WI38 (cell line): ENCODE results near the gene CORT.

ENCODE experiments used
- H3K4me3 ChIP-seq: 2 replicates; pipeline ENCODE4 v1.5.1; 2011; ENCODE audit warnings: low read depth, mild to moderate bottlenecking, control low read depth, low read length
- TF ChIP-seq, protein P1 (sequence below): IDR thresholded peaks from 2 replicates; pipeline ENCODE4 v1.5.1; 2012; ENCODE audit warnings: low read depth, mild to moderate bottlenecking, control low read depth, low read length

Gene CORT

DNA sequence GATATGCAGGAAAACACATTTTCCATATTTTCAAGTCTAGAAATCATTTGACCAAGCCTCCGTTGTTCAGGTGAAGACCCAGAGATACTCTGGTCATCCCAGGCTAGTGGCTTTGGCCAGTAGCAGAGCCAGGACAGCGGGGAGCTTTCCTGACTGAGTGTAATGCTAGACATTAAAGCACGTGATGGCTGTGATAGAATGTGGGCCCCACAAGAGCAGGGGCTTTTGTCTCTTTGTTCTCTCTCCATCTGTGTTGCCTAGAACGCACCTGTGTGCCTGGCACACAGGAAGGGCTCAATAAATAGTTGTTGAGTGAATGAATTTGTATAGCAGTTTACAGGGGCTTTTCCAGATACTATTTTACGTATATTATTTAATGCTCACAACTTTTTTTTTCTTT lies 9.0 kb upstream of the CORT start:
- no peak overlapping the region for H3K4me3 ChIP-seq

DNA sequence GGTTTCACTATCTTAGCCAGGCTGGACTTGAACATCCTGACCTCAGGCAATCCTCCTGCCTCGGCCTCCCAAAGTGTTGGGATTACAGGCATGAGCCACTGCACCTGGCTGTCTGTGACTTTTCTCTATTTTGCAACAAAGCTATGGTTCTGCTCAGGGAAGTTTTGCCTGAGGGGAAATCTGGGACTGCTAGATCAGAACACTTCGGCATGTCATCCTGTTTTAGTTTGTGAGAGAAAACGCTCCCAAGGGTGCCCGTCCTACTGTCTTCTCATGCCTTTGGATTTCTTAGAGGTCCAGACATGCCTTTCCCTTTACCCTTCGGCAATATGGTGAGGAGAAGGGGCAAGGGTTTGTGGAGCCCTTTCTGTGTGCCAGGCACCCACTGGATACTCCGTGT lies 5.6 kb upstream of the CORT start:
- TF ChIP-seq, protein P1, sequence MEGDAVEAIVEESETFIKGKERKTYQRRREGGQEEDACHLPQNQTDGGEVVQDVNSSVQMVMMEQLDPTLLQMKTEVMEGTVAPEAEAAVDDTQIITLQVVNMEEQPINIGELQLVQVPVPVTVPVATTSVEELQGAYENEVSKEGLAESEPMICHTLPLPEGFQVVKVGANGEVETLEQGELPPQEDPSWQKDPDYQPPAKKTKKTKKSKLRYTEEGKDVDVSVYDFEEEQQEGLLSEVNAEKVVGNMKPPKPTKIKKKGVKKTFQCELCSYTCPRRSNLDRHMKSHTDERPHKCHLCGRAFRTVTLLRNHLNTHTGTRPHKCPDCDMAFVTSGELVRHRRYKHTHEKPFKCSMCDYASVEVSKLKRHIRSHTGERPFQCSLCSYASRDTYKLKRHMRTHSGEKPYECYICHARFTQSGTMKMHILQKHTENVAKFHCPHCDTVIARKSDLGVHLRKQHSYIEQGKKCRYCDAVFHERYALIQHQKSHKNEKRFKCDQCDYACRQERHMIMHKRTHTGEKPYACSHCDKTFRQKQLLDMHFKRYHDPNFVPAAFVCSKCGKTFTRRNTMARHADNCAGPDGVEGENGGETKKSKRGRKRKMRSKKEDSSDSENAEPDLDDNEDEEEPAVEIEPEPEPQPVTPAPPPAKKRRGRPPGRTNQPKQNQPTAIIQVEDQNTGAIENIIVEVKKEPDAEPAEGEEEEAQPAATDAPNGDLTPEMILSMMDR, result no peak
- H3K4me3 ChIP-seq, result no peak overlapping the region

More for the DNA sequence above, 9.0 kb upstream of the CORT start:
- TF ChIP-seq, protein P1, result no peak

DNA sequence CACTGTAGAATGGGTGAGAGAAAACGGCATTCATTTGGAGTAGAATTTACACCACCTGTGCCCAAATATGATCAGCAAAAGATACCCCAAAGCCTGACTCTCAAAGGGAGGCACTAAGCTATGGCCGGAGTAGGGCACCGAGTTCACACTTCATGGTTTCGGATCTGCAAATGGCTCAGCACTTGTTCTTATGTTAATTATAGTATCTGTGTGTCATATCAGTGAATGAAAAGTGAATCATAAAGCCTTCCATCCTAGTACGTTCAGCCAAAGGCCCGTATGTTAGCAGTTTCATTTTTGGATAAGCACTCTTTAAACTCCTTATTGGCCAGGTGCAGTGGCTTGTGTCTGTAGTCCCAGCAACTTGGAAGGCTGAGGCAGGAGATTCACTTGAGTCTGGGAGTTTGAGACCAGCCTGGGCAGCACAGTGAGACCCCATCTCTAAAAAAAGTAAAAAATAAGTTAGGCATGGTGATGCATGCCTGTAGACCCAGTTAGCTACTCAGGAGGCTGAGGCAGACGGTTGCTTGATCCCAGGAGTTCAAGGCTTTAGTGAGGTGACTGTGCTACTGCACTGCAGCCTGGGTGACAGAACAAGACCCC lies 4.9 kb upstream of the CORT start:
- TF ChIP-seq, protein P1, result no peak
- no peak overlapping the region for H3K4me3 ChIP-seq

DNA sequence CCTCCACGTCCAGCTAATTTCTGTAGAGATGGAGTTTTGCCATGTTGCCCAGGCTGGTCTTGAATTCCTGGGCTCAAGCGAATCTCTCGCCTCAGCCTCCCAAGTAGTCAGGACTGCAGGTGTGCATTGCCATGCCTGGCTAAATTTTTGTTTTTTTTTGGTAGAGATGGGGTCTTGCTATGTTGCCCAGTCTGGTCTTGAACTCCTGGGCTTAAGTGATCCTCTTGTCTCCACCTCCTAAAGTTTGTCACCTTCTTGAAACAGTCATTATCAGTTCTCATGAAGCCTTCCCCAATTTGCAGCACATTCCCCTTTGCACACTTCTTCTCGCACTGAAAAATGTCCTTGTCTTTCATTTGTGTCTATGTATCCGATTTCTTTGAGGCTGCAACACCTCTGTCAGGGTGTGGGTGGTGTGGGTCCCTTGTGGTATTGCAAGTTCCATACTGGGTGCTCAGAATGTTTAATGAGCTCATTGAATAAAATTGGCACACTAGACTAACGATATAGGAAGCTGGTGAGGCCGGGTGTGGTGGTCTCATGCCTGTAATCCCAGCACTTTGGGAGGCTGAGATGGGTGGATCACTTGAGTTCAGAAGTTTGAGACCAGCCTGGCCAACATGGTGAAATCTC lies 2.9 kb upstream of the CORT start:
- TF ChIP-seq, protein P1, result no peak
- H3K4me3 ChIP-seq, result no peak overlapping the region

DNA sequence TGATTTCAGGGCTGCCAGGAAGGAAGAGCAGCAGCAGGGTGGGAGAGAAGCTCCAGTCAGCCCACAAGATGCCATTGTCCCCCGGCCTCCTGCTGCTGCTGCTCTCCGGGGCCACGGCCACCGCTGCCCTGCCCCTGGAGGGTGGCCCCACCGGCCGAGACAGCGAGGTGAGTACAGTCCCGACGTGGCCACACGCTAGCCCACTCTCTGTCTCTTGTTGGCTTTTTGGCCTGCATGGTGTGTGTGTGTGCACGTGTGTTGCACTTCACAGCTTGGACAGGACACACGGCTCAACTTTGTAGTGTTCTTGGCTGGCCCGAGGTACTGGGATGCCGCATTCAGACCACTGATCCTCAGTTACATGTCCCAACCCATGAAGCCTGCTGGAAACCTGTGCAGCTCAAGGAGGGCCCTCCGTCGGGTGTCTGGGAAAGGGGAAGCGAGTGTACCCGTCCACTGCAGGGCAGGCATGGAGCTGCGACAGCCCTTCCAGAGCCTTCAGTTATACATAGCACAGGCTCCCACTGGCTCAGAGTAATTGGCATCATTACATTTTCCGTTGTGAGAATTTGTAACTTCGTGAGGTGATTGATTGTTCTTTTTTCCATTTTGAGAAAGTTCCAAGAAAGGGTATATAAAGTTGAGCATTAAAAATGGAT lies 454 bp downstream of the CORT start:
- TF ChIP-seq, protein P1, result no peak
- no peak overlapping the region for H3K4me3 ChIP-seq

DNA sequence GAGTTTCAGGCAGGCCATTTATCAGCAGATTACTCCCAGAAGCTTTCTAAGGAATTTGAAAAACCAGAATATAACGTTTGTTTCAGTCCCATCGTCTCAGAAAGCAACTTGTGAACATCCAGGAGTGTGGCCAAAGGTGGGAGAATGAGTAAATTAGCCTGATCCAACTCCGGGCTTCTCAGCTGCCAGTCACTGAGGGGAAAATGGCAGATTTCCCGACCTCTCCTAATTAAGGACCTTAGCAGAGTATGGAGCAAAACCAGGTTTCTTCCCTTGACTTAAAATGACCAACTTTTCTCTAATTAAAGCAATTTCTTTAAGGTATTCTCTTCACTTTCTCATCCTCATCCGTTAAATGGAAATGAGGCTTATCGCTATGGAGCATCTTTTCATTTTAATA lies 1.0 kb downstream of the CORT start:
- TF ChIP-seq, protein P1, result no peak
- no peak overlapping the region for H3K4me3 ChIP-seq

DNA sequence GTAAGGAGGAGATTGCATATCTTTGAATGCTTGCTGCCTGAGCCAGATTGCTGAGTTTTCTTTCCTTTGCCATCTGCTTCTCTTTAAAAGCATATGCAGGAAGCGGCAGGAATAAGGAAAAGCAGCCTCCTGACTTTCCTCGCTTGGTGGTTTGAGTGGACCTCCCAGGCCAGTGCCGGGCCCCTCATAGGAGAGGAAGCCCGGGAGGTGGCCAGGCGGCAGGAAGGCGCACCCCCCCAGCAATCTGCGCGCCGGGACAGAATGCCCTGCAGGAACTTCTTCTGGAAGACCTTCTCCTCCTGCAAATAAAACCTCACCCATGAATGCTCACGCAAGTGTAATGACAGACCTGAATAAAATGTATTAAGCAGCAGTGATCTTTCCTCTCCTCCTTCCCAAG lies 1.5 kb downstream of the CORT start:
- H3K4me3 ChIP-seq, result peak overlapping the region; percentile 41
- TF ChIP-seq, protein P1, result no peak
